Measurements from ENCODE around the gene TRIM59. TPM values are rescaled to one million over a fixed set of nuclear protein-coding genes. Genes with fewer than 3 reads are reported as not detected.

TRIM59 gene
- total and polyA plus RNA-seq, 2 donors (not counting 1 experiment from before 2014, with no cell fraction given), result 5.0 to 22.0 TPM

DNA sequence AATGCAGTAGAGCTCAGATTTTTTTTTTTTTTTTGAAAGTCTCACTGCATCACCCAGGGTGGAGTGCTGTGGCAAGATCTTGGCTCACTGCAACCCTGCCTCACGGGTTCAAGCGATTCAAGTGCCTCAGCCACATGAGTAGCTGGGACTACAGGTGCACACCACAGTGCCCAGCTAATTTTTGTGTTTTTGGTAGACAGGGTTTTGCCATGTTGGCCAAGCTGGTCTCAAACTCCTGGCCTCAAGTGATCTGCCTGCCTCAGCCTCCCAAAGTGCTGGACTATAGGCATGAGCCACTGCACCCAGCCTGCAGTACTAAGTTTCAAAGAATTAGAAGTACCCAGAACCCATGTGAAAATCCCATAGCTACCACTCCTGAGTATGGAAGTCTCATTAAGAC, 14.5 kb downstream of the TRIM59 start:
- Histone ChIP-seq H3K36me3 (replicated peaks in 1 of 2; ENCODE audit: control extremely low read depth in 1 of 2, control insufficient read depth in 1 of 2, extremely low read depth in 1 of 2, insufficient read depth in 2 of 2, low read length in 1 of 2) (peaks cover 10 to 57% of the 10 kb centered on the region in 2 experiments), H4K20me1 (ENCODE audit: control insufficient read depth, insufficient read depth, low read length, poor library complexity, severe bottlenecking) (no peaks in the 10 kb centered on the region), H3K4me3 (ENCODE audit: control extremely low read depth in 1 of 5, extremely low read depth in 1 of 5, insufficient read depth in 1 of 5, low read depth in 2 of 5, low read length in 4 of 5) (no peak overlapping the region), H3K4me1 (ENCODE audit: control insufficient read depth in 2 of 2, insufficient read depth in 2 of 2, low read length in 2 of 2) (no peaks in the 10 kb centered on the region), H3K9ac (ENCODE audit: low read length) (no peak overlapping the region), H3K79me2 (ENCODE audit: control insufficient read depth, insufficient read depth, low read length) (peaks cover 10% of the 10 kb centered on the region), H3K27ac (ENCODE audit: low read length in 2 of 2) (no peak overlapping the region), H3K9me3 (ENCODE audit: control extremely low read depth in 1 of 3, control insufficient read depth in 2 of 3, insufficient read depth in 1 of 3, low read length in 2 of 3) (peaks cover 0 to 1% (median 0%) of the 10 kb centered on the region in 3 donors), H3K27me3 (replicated peaks in 1 of 4; ENCODE audit: control extremely low read depth in 1 of 4, control insufficient read depth in 3 of 4, insufficient read depth in 4 of 4, low read length in 3 of 4) (no peaks in the 10 kb centered on the region), H3K4me2 (replicated peaks; ENCODE audit: low read depth, low read length, poor library complexity, severe bottlenecking) (no peak overlapping the region), H2AFZ (ENCODE audit: insufficient read depth, low read depth, low read length, poor library complexity, severe bottlenecking) (no peak overlapping the region)
- ATAC-seq (ENCODE audit: low read depth), result no peak
- ChIA-PET POLR2A (no interaction called here), CTCF (no interaction called here)
- WGBS (ENCODE audit: insufficient coverage), result 96% methylated on average over 2 of the region's 2 CpGs
- Mint-ChIP-seq H3K4me3 (no peak overlapping the region), H3K27ac (no peak overlapping the region), H3K9me3 (ENCODE audit: insufficient read depth) (no peaks in the 10 kb centered on the region), H3K4me1 (peaks cover 15% of the 10 kb centered on the region), H3K27me3 (no peaks in the 10 kb centered on the region)
- no peak for DNase-seq
- TF ChIP-seq EZH2 (IDR thresholded peaks at IDR 0.05; ENCODE audit: borderline replicate concordance, insufficient read depth, low read depth, low read length, poor library complexity, severe bottlenecking), result no peak
- TF ChIP-seq, protein P1, sequence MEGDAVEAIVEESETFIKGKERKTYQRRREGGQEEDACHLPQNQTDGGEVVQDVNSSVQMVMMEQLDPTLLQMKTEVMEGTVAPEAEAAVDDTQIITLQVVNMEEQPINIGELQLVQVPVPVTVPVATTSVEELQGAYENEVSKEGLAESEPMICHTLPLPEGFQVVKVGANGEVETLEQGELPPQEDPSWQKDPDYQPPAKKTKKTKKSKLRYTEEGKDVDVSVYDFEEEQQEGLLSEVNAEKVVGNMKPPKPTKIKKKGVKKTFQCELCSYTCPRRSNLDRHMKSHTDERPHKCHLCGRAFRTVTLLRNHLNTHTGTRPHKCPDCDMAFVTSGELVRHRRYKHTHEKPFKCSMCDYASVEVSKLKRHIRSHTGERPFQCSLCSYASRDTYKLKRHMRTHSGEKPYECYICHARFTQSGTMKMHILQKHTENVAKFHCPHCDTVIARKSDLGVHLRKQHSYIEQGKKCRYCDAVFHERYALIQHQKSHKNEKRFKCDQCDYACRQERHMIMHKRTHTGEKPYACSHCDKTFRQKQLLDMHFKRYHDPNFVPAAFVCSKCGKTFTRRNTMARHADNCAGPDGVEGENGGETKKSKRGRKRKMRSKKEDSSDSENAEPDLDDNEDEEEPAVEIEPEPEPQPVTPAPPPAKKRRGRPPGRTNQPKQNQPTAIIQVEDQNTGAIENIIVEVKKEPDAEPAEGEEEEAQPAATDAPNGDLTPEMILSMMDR (IDR thresholded peaks at IDR 0.05), result no peak
- intact Hi-C loops (cut with micrococcal nuclease), result no loop called here

DNA sequence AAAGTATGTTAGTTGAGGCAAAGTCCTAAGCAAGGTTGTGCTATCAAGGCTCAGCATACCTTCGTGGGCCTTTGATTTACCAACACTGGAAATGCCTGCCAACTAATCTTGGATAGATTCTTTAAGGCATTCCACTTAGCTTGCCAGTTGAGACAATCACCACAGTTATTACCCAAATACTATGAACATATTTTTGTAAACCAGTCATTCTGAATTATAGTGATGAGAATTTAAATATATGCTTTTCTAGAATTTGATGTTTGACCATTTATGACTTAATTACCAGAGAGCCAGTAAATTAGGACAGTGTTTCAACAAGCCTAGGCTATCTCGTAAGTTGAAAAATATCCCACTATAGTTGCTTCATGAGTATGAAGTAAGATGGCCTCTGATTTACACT, 15.5 kb downstream of the TRIM59 start:
- ATAC-seq (ENCODE audit: low read depth) (no peak), DNase-seq (no peak)
- H2AFZ ChIP-seq (ENCODE audit: insufficient read depth, low read depth, low read length, poor library complexity, severe bottlenecking), result no peak overlapping the region
- Mint-ChIP-seq H3K9me3 (ENCODE audit: insufficient read depth) (no peaks in the 10 kb centered on the region), H3K27me3 (no peaks in the 10 kb centered on the region), H3K4me3 (no peak overlapping the region), H3K27ac (no peak overlapping the region), H3K4me1 (peaks cover 13% of the 10 kb centered on the region)
- no peaks in the 10 kb centered on the region for H3K9me3 ChIP-seq (ENCODE audit: control extremely low read depth in 1 of 3, control insufficient read depth in 2 of 3, insufficient read depth in 1 of 3, low read length in 2 of 3)
- intact Hi-C loops (cut with micrococcal nuclease), result no loop called here
- WGBS (ENCODE audit: insufficient coverage), result no CpG with 5 or more reads among the region's 2 CpGs
- no peak overlapping the region for H3K4me2 ChIP-seq (replicated peaks; ENCODE audit: low read depth, low read length, poor library complexity, severe bottlenecking)
- no peaks in the 10 kb centered on the region for H4K20me1 ChIP-seq (ENCODE audit: control insufficient read depth, insufficient read depth, low read length, poor library complexity, severe bottlenecking)
- H3K4me1 ChIP-seq (ENCODE audit: control insufficient read depth in 2 of 2, insufficient read depth in 2 of 2, low read length in 2 of 2), result no peaks in the 10 kb centered on the region
- POLR2A ChIA-PET, result no interaction called here
- H3K9ac ChIP-seq (ENCODE audit: low read length), result no peak overlapping the region
- TF ChIP-seq, protein P1 (IDR thresholded peaks at IDR 0.05), result no peak
- no peak for TF ChIP-seq EZH2 (IDR thresholded peaks at IDR 0.05; ENCODE audit: borderline replicate concordance, insufficient read depth, low read depth, low read length, poor library complexity, severe bottlenecking)
- no peaks in the 10 kb centered on the region for H3K27me3 ChIP-seq (replicated peaks in 1 of 4; ENCODE audit: control extremely low read depth in 1 of 4, control insufficient read depth in 3 of 4, insufficient read depth in 4 of 4, low read length in 3 of 4)
- H3K36me3 ChIP-seq (replicated peaks in 1 of 2; ENCODE audit: control extremely low read depth in 1 of 2, control insufficient read depth in 1 of 2, extremely low read depth in 1 of 2, insufficient read depth in 2 of 2, low read length in 1 of 2), result peaks cover 7 to 57% of the 10 kb centered on the region in 2 experiments
- CTCF ChIA-PET, result no interaction called here
- H3K4me3 ChIP-seq (ENCODE audit: control extremely low read depth in 1 of 5, extremely low read depth in 1 of 5, insufficient read depth in 1 of 5, low read depth in 2 of 5, low read length in 4 of 5), result no peak overlapping the region
- peaks cover 10% of the 10 kb centered on the region for H3K79me2 ChIP-seq (ENCODE audit: control insufficient read depth, insufficient read depth, low read length)
- no peak overlapping the region for H3K27ac ChIP-seq (ENCODE audit: low read length in 2 of 2)

Data from B cell (primary cell).